Caco-2 (cell line): Measurements from ENCODE around the gene MUC5AC. TPM values are rescaled to one million over a fixed set of nuclear protein-coding genes. Genes with fewer than 3 reads are reported as not detected.

ENCODE experiments used
- BruUV-seq: library from RNA; stranded (reverse); fragments of 400-500 nt; replicated peaks from 2 replicates; lab custom pipeline; 2021; lab: Mats Ljungman, UMichigan
- CTCF ChIA-PET: fragments of 300-600 bp; sonication (Branson Sonifier 250); formaldehyde crosslinking; loops from one replicate; lab custom pipeline; 2022; ENCODE audit warnings: antibody characterized with exemption; lab: Charles Lee
- POLR2A ChIA-PET: fragments of 300-600 bp; sonication (Branson Sonifier 250); formaldehyde crosslinking; loops from one replicate; lab custom pipeline; 2022; ENCODE audit warnings: antibody characterized with exemption; lab: Charles Lee
- DNase-seq, 2 experiments: peaks; one replicate each; pipeline versions ENCODE4 v3.0.0 to v3.0.0-alpha.2; 2020 to 2022
- H3K27me3 ChIP-seq: replicated peaks from 2 replicates; pipeline ENCODE4 v1.6.0; 2011; ENCODE audit warnings: low read length; ENCODE audit not compliant: control insufficient read depth, insufficient read depth
- H3K36me3 ChIP-seq: 2 replicates; pipeline ENCODE4 v1.5.1; 2011; ENCODE audit warnings: low read length; ENCODE audit not compliant: control insufficient read depth, insufficient read depth
- H3K4me1 ChIP-seq: fragments of 250-450 bp; sonication (Bioruptor Pico); 2 replicates; pipeline ENCODE4 v1.5.1; 2020; ENCODE audit warnings: mild to moderate bottlenecking
- H3K4me3 ChIP-seq: 2 replicates; pipeline ENCODE4 v1.5.1; 2011; ENCODE audit warnings: low read depth, mild to moderate bottlenecking, control low read depth, low read length
- H3K9me3 ChIP-seq: fragments of 250-450 bp; sonication (Bioruptor Pico); 2 replicates; pipeline ENCODE4 v1.5.1; 2020; ENCODE audit warnings: mild to moderate bottlenecking, moderate library complexity
- H3K27ac Mint-ChIP-seq: one replicate; pipeline ENCODE4 v1.8.0; 2022; ENCODE audit warnings: mixed read lengths; ENCODE audit not compliant: unreplicated experiment
- H3K27me3 Mint-ChIP-seq: one replicate; pipeline ENCODE4 v1.8.0; 2022; ENCODE audit warnings: mixed read lengths; ENCODE audit not compliant: insufficient read depth, unreplicated experiment
- H3K36me3 Mint-ChIP-seq: one replicate; pipeline ENCODE4 v1.8.0; 2022; ENCODE audit warnings: mild to moderate bottlenecking, mixed read lengths; ENCODE audit not compliant: insufficient read depth, unreplicated experiment
- H3K4me1 Mint-ChIP-seq: one replicate; pipeline ENCODE4 v1.8.0; 2022; ENCODE audit warnings: low read depth, mixed read lengths; ENCODE audit not compliant: unreplicated experiment
- H3K4me3 Mint-ChIP-seq: one replicate; pipeline ENCODE4 v1.8.0; 2022; ENCODE audit warnings: mild to moderate bottlenecking, moderate library complexity, mixed read lengths; ENCODE audit not compliant: unreplicated experiment
- H3K9me3 Mint-ChIP-seq: one replicate; pipeline ENCODE4 v1.8.0; 2022; ENCODE audit warnings: mixed read lengths; ENCODE audit not compliant: unreplicated experiment
- CTCF ChIP-seq, 2 experiments: fragments of 200-600 bp in 1 of 2; IDR thresholded peaks; 1 replicate in 1 of 2; 2 replicates in 1 of 2; pipeline versions ENCODE4 v1.5.1 to v1.8.0; 2011 to 2022; ENCODE audit warnings: antibody characterized with exemption in 1 of 2, control low read depth in 1 of 2, inconsistent platforms in 1 of 2, low read depth in 1 of 2, low read length in 1 of 2, mild to moderate bottlenecking in 1 of 2, moderate library complexity in 1 of 2; ENCODE audit not compliant: insufficient read depth in 1 of 2, severe bottlenecking in 1 of 2, unreplicated experiment in 1 of 2
- intact Hi-C: fragments of 100-400 bp; cut with micrococcal nuclease; formaldehyde crosslinking; loops from one replicate; pipeline ENCODE4 v1.10.0; 2022; ENCODE audit not compliant: unreplicated experiment
- total RNA-seq: library from RNA; stranded (reverse); gene quantifications from 2 replicates; pipeline ENCODE4 v1.2.3, GENCODE V29; 2022

The MUC5AC gene
- total RNA-seq, 1 experiment from 2014 or later, result 0.25 TPM

- no TSS peak for BruUV-seq
- H3K9me3 ChIP-seq, result no peaks in the 10 kb centered on the region
- intact Hi-C loops, result no loop called here
- no peaks in the 10 kb centered on the region for H3K36me3 Mint-ChIP-seq
- H3K4me1 ChIP-seq, result no peaks in the 10 kb centered on the region
- H3K4me3 ChIP-seq, result no peak overlapping the region
- H3K9me3 Mint-ChIP-seq, result no peaks in the 10 kb centered on the region
- H3K27me3 ChIP-seq, result no peaks in the 10 kb centered on the region
- ChIA-PET CTCF (interaction anchor here (0.6 kb wide), 1 partner anchor 153 kb away, joined by 3 read pairs; no protein-coding TSS in a partner anchor), POLR2A (no interaction called here)
- peak in 1 of 2 experiments; percentile 29 for DNase-seq
- H3K36me3 ChIP-seq, result no peaks in the 10 kb centered on the region
- no peak overlapping the region for H3K27ac Mint-ChIP-seq
- TF ChIP-seq CTCF (IDR thresholded peaks at IDR 0.05; ENCODE audit: insufficient read depth in 1 of 2, low read depth in 1 of 2, low read length in 1 of 2, severe bottlenecking in 1 of 2, unreplicated experiment in 1 of 2), result no peak
- no peaks in the 10 kb centered on the region for H3K27me3 Mint-ChIP-seq
- no peaks in the 10 kb centered on the region for H3K4me1 Mint-ChIP-seq
- H3K4me3 Mint-ChIP-seq, result no peak overlapping the region
Measured at GRCh38 chr11:1203505-1204271, 45.9 kb downstream of the MUC5AC start.

GRCh38 chr11:1204381-1205101, 46.8 kb downstream of the MUC5AC start:
- no TSS peak for BruUV-seq
- H3K27ac Mint-ChIP-seq, result no peak overlapping the region
- H3K4me3 ChIP-seq, result no peak overlapping the region
- DNase-seq, result peak in 1 of 2 experiments; percentile 24
- no peaks in the 10 kb centered on the region for H3K4me1 Mint-ChIP-seq
- ChIA-PET CTCF (interaction anchor here (0.6 to 0.7 kb wide), 3 partner anchors 13 to 279 kb away, joined by 3 to 4 read pairs (median 4); no protein-coding TSS in a partner anchor), POLR2A (no interaction called here)
- no peaks in the 10 kb centered on the region for H3K27me3 ChIP-seq
- no peak overlapping the region for H3K4me3 Mint-ChIP-seq
- no peaks in the 10 kb centered on the region for H3K4me1 ChIP-seq
- H3K9me3 Mint-ChIP-seq, result peaks cover under 1% of the 10 kb centered on the region
- intact Hi-C loops, result no loop called here
- H3K36me3 ChIP-seq, result no peaks in the 10 kb centered on the region
- H3K9me3 ChIP-seq, result peaks cover under 1% of the 10 kb centered on the region; the same call in 1 of the 2 replicates
- no peaks in the 10 kb centered on the region for H3K27me3 Mint-ChIP-seq
- no peaks in the 10 kb centered on the region for H3K36me3 Mint-ChIP-seq
- TF ChIP-seq CTCF (IDR thresholded peaks at IDR 0.05; ENCODE audit: insufficient read depth in 1 of 2, low read depth in 1 of 2, low read length in 1 of 2, severe bottlenecking in 1 of 2, unreplicated experiment in 1 of 2), result no peak

- Histone ChIP-seq H3K27me3 (no peaks in the 10 kb centered on the region), H3K9me3 (peaks cover 8% of the 10 kb centered on the region), H3K4me3 (no peak overlapping the region), H3K4me1 (no peaks in the 10 kb centered on the region), H3K36me3 (no peaks in the 10 kb centered on the region)
- POLR2A ChIA-PET, result no interaction called here
- no TSS peak for BruUV-seq
- CTCF ChIA-PET, result no interaction called here
- Mint-ChIP-seq H3K9me3 (peaks cover 9% of the 10 kb centered on the region), H3K4me1 (no peaks in the 10 kb centered on the region), H3K27me3 (peaks cover 2% of the 10 kb centered on the region), H3K27ac (no peak overlapping the region), H3K36me3 (no peaks in the 10 kb centered on the region), H3K4me3 (no peak overlapping the region)
- no peak for TF ChIP-seq CTCF (IDR thresholded peaks at IDR 0.05; ENCODE audit: insufficient read depth in 1 of 2, low read depth in 1 of 2, low read length in 1 of 2, severe bottlenecking in 1 of 2, unreplicated experiment in 1 of 2)
- intact Hi-C loops, result no loop called here
- peak in 1 of 2 experiments; percentile 28 for DNase-seq
Measured at GRCh38 chr11:1205121-1205986, 47.6 kb downstream of the MUC5AC start.
